Stromal cell of bone marrow (primary cell): ENCODE measurements around the gene ARHGAP40.

ENCODE experiments used
- DNase-seq: peaks from one replicate; pipeline ENCODE4 v3.0.0-alpha.2; 2012; ENCODE audit warnings: low read depth

Gene ARHGAP40

GRCh38 chr20:38601216-38602184 lies at the start of gene ARHGAP40:
Gene ARHGAP40 (plus strand): TSS chr20:38601809.
- no peak for DNase-seq

GRCh38 chr20:38554986-38555385 lies 46.6 kb upstream of the ARHGAP40 start:
- DNase-seq = no peak

GRCh38 chr20:38555395-38555794 lies 46.2 kb upstream of the ARHGAP40 start:
- DNase-seq = no peak

GRCh38 chr20:38557174-38557573 lies 44.4 kb upstream of the ARHGAP40 start:
- no peak for DNase-seq

- DNase-seq = no peak
Measured at GRCh38 chr20:38558596-38559360, 42.8 kb upstream of the ARHGAP40 start.

GRCh38 chr20:38559764-38560163 lies 41.8 kb upstream of the ARHGAP40 start:
- no peak for DNase-seq

- DNase-seq = no peak
Measured at GRCh38 chr20:38563802-38564431, 37.7 kb upstream of the ARHGAP40 start.

- no peak for DNase-seq
Measured at GRCh38 chr20:38564680-38565079, 36.9 kb upstream of the ARHGAP40 start.

GRCh38 chr20:38566036-38566598 lies 35.5 kb upstream of the ARHGAP40 start:
- DNase-seq = no peak

GRCh38 chr20:38569747-38570525 lies 31.7 kb upstream of the ARHGAP40 start:
- DNase-seq = no peak

GRCh38 chr20:38573413-38573812 lies 28.2 kb upstream of the ARHGAP40 start:
- no peak for DNase-seq

- DNase-seq = no peak
Measured at GRCh38 chr20:38579219-38579910, 22.2 kb upstream of the ARHGAP40 start.

- DNase-seq = no peak
Measured at GRCh38 chr20:38579921-38580320, 21.7 kb upstream of the ARHGAP40 start.

- DNase-seq = no peak
Measured at GRCh38 chr20:38581013-38581412, 20.6 kb upstream of the ARHGAP40 start, which contains the start of gene ADIG. Gene ADIG (plus strand): TSS chr20:38581197. CDS start chr20:38581251, 54 bp downstream.

GRCh38 chr20:38581830-38582358 lies 19.7 kb upstream of the ARHGAP40 start:
- no peak for DNase-seq

- DNase-seq = no peak
Measured at GRCh38 chr20:38583306-38583705, 18.3 kb upstream of the ARHGAP40 start.

- no peak for DNase-seq
Measured at GRCh38 chr20:38584099-38584763, 17.4 kb upstream of the ARHGAP40 start.

- no peak for DNase-seq
Measured at GRCh38 chr20:38585404-38586180, 16.0 kb upstream of the ARHGAP40 start.

GRCh38 chr20:38586181-38586525 lies 15.5 kb upstream of the ARHGAP40 start:
- no peak for DNase-seq
